Sigmoid colon (tissue), 7 donors: ENCODE measurements around the gene SP140L. TPM values are rescaled to one million over a fixed set of nuclear protein-coding genes. Genes with fewer than 3 reads are reported as not detected.

Experiments
- DNase-seq: peaks from one replicate; pipeline ENCODE4 v3.0.0-alpha.2; 2019
- H3K27ac ChIP-seq, 4 donors: fragments of 200-600 bp; sonication (generic); one replicate each; pipeline ENCODE4 v1.5.1; 2016 to 2019; ENCODE audit warnings: mild to moderate bottlenecking in 1 of 4
- H3K27me3 ChIP-seq, 3 donors: fragments of 200-600 bp; sonication (generic); one replicate each; pipeline ENCODE4 v1.5.1; 2019; ENCODE audit warnings: mild to moderate bottlenecking in 1 of 3
- H3K36me3 ChIP-seq, 4 donors: fragments of 200-600 bp; sonication (generic); one replicate each; pipeline ENCODE4 v1.5.1; 2016 to 2019
- H3K4me1 ChIP-seq, 4 donors: fragments of 200-600 bp; sonication (generic); one replicate each; pipeline ENCODE4 v1.5.1; 2017 to 2019
- H3K4me3 ChIP-seq, 4 donors: fragments of 200-600 bp; sonication (generic); one replicate each; pipeline ENCODE4 v1.5.1; 2017 to 2019; ENCODE audit warnings: mild to moderate bottlenecking in 2 of 4, moderate library complexity in 1 of 4
- H3K9me3 ChIP-seq, 4 donors: fragments of 200-600 bp in 3 of 4; sonication (generic) in 3 of 4; one replicate each; pipeline versions ENCODE4 v1.5.1 to v1.6.1; 2013 to 2019
- EP300 ChIP-seq, 4 donors: sonication (generic); formaldehyde crosslinking; IDR thresholded peaks; one replicate each; pipeline ENCODE4 v1.6.1; 2017; ENCODE audit warnings: antibody characterized with exemption in 4 of 4
- POLR2A ChIP-seq, 2 donors: fragments of 450-650 bp; IDR thresholded peaks; one replicate each; pipeline ENCODE4 v1.6.1; 2016; ENCODE audit warnings: antibody characterized with exemption in 2 of 2, mild to moderate bottlenecking in 2 of 2, moderate library complexity in 2 of 2
- POLR2AphosphoS5 ChIP-seq, 4 donors: sonication (generic); formaldehyde crosslinking; IDR thresholded peaks; one replicate each; pipeline ENCODE4 v1.6.1; 2017; ENCODE audit warnings: antibody characterized with exemption in 4 of 4
- WGBS, 2 donors: extraction: QIAGEN DNeasy Blood & Tissue Kit; methylation state at CpG; one replicate each; pipeline ENCODE4 v1.1.7; 2013; 5-methylcytosine and 5-hydroxymethylcytosine counted together
- intact Hi-C: fragments of 100-400 bp; cut with DNase I; formaldehyde crosslinking; loops from one replicate; pipeline ENCODE4 v1.15.1; 2023
- polyA plus RNA-seq, 3 donors: library from polyadenylated mRNA; stranded (reverse); fragments of 200-250 nt; gene quantifications; one replicate each; pipeline ENCODE4 v1.2.3, GENCODE V29; 2013
- total RNA-seq, 4 donors: library from RNA; depleted of rRNA; stranded (reverse); fragments of >200 nt; gene quantifications; one replicate each; pipeline ENCODE4 v1.1.0, GENCODE V29; 2016
- TF ChIP-seq, protein P1 (sequence below), 4 experiments: fragments of 450-650 bp in 3 of 4; fragments of 200-600 bp in 1 of 4; IDR thresholded peaks; one replicate each; pipeline ENCODE4 v1.5.1; 2016 to 2019; ENCODE audit warnings: antibody characterized with exemption in 4 of 4, mild to moderate bottlenecking in 3 of 4, moderate library complexity in 2 of 4
- donor health status: healthy with polysubstance abuse.
- donor health status: Bipolar disorder and iron deficiency.
- donor health status: healthy.

Gene SP140L
- total and polyA plus RNA-seq, 7 donors, result 4.3 to 28.2 (median 8.2) TPM

- H3K27ac ChIP-seq, result no peak overlapping the region
- H3K4me1 ChIP-seq, result peaks cover 0 to 15% (median 2%) of the 10 kb centered on the region in 4 donors
- H3K4me3 ChIP-seq, result peak overlapping the region in 1 of 4 donors; percentile 45
- 71 to 91% methylated on average over 8 of the region's 8 CpGs for WGBS, 2 donors
- H3K9me3 ChIP-seq, result peaks cover 0 to 2% (median 0%) of the 10 kb centered on the region in 4 donors
- no peaks in the 10 kb centered on the region for H3K27me3 ChIP-seq
- TF ChIP-seq, protein P1, sequence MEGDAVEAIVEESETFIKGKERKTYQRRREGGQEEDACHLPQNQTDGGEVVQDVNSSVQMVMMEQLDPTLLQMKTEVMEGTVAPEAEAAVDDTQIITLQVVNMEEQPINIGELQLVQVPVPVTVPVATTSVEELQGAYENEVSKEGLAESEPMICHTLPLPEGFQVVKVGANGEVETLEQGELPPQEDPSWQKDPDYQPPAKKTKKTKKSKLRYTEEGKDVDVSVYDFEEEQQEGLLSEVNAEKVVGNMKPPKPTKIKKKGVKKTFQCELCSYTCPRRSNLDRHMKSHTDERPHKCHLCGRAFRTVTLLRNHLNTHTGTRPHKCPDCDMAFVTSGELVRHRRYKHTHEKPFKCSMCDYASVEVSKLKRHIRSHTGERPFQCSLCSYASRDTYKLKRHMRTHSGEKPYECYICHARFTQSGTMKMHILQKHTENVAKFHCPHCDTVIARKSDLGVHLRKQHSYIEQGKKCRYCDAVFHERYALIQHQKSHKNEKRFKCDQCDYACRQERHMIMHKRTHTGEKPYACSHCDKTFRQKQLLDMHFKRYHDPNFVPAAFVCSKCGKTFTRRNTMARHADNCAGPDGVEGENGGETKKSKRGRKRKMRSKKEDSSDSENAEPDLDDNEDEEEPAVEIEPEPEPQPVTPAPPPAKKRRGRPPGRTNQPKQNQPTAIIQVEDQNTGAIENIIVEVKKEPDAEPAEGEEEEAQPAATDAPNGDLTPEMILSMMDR (IDR thresholded peaks at IDR 0.05), result no peak
- TF ChIP-seq POLR2AphosphoS5 (IDR thresholded peaks at IDR 0.05), result no peak
- TF ChIP-seq POLR2A (IDR thresholded peaks at IDR 0.05), result no peak
- TF ChIP-seq EP300 (IDR thresholded peaks at IDR 0.05), result no peak
- peaks cover 0 to 2% (median 0%) of the 10 kb centered on the region in 4 donors for H3K36me3 ChIP-seq
- intact Hi-C loops, result no loop called here
- DNase-seq, result no peak
These were observed 1.1 kb downstream of the SP140L start for GRCh38 chr2:230328155-230328458.

DNA sequence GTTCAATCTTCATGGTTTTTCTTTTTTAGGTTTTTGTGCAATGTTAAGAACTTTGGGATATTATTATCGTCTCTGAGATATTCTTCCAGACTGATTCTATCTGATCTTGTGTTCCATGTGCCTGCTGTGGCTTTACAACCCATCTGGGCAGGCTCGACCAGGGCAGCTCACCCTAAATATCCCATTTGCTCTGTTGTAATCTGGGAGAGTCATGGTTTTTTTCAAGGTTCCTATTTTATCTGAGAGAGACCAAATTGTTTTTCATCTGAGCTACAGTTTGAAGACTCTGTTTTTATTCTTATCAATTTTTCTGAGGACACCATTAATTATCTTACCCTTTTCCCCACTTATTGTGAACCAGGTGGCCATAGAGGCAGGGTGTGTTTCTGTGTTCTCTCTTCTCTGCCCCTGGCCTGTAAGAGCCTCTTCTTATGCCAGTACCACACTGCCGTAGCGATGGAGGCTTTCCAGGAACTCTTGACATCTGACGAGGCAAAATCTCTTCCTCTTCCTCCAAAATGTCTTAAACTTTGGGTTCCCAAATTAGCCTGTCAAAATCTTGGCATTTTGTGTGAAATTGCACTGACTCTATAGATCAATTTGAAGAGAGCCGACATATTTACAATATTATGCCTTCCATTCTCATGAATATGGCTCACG lies 3.1 kb downstream of the SP140L start:
- intact Hi-C loops, result no loop called here
- H3K27ac ChIP-seq, result no peak overlapping the region
- H3K4me3 ChIP-seq, result no peak overlapping the region
- WGBS, 2 donors, result 81 to 94% methylated on average over 7 of the region's 7 CpGs
- TF ChIP-seq, protein P1 (IDR thresholded peaks at IDR 0.05), result no peak
- TF ChIP-seq POLR2A (IDR thresholded peaks at IDR 0.05), result no peak
- TF ChIP-seq EP300 (IDR thresholded peaks at IDR 0.05), result no peak
- TF ChIP-seq POLR2AphosphoS5 (IDR thresholded peaks at IDR 0.05), result no peak
- peaks cover 0 to 15% (median 2%) of the 10 kb centered on the region in 4 donors for H3K4me1 ChIP-seq
- H3K9me3 ChIP-seq, result no peaks in the 10 kb centered on the region
- H3K27me3 ChIP-seq, result no peaks in the 10 kb centered on the region
- no peak for DNase-seq
- peaks cover 0 to 4% (median 0%) of the 10 kb centered on the region in 4 donors for H3K36me3 ChIP-seq

- 88 to 96% methylated on average over 7 of the region's 7 CpGs for WGBS, 2 donors
- no peak overlapping the region for H3K4me3 ChIP-seq
- H3K27ac ChIP-seq, result no peak overlapping the region
- no peaks in the 10 kb centered on the region for H3K27me3 ChIP-seq
- intact Hi-C loops, result no loop called here
- H3K9me3 ChIP-seq, result no peaks in the 10 kb centered on the region
- peaks cover 0 to 4% (median 0%) of the 10 kb centered on the region in 4 donors for H3K36me3 ChIP-seq
- H3K4me1 ChIP-seq, result peaks cover 0 to 15% (median 2%) of the 10 kb centered on the region in 4 donors
- TF ChIP-seq EP300 (IDR thresholded peaks at IDR 0.05), result no peak
- no peak for TF ChIP-seq POLR2A (IDR thresholded peaks at IDR 0.05)
- TF ChIP-seq POLR2AphosphoS5 (IDR thresholded peaks at IDR 0.05), result no peak
- TF ChIP-seq, protein P1 (IDR thresholded peaks at IDR 0.05), result no peak
- no peak for DNase-seq
These were observed 3.7 kb downstream of the SP140L start for GRCh38 chr2:230330725-230331124.

GRCh38 chr2:230335461-230335863 lies 8.5 kb downstream of the SP140L start:
- intact Hi-C loops, result no loop called here
- DNase-seq, result no peak
- H3K4me3 ChIP-seq, result no peak overlapping the region

More at GRCh38 chr2:230335461-230335863, 8.5 kb downstream of the SP140L start:
- TF ChIP-seq POLR2AphosphoS5 (IDR thresholded peaks at IDR 0.05), result no peak
- no peak for TF ChIP-seq POLR2A (IDR thresholded peaks at IDR 0.05)
- TF ChIP-seq, protein P1 (IDR thresholded peaks at IDR 0.05), result no peak
- TF ChIP-seq EP300 (IDR thresholded peaks at IDR 0.05), result no peak
- Histone ChIP-seq H3K36me3 (peaks cover 0 to 14% (median 1%) of the 10 kb centered on the region in 4 donors), H3K4me1 (no peaks in the 10 kb centered on the region), H3K27me3 (no peaks in the 10 kb centered on the region), H3K9me3 (no peaks in the 10 kb centered on the region), H3K27ac (no peak overlapping the region)
- 37 to 81% methylated on average over 3 of the region's 3 CpGs for WGBS, 2 donors
